ENCODE results near the gene NUAK1. TPM values are rescaled to one million over a fixed set of nuclear protein-coding genes. Genes with fewer than 3 reads are reported as not detected.

NUAK1 gene
- total RNA-seq, 1 experiment from 2014 or later = 7.9 TPM

DNA sequence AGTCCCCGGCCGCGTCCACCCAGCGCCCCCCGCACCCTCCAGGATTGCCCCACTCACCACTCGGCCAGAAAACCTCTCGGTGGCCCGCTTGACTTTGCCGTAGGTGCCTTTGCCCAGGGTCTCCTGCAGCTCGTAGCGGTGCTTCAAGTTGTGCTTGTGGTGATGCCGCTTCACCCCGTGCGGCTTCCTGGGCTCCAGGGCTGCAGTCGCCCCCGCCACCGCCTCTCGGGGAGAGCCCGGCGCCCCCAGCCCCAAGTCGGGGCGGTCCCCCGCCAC is 459 bp downstream of the NUAK1 start:
- peak in 1 of 2 experiments; percentile 7 for DNase-seq
- POLR2A ChIA-PET (ENCODE audit: unreplicated experiment) = interaction anchor here (0.6 kb wide), 1 partner anchor 33 kb away, joined by 4 read pairs; no protein-coding TSS in a partner anchor
- H4K20me1 ChIP-seq (ENCODE audit: insufficient read depth) = no peaks in the 10 kb centered on the region
- peaks cover 62% of the 10 kb centered on the region for H3K4me1 ChIP-seq (replicated peaks; ENCODE audit: insufficient read depth)
- H3K9me3 ChIP-seq (ENCODE audit: insufficient read depth, low read depth) = no peaks in the 10 kb centered on the region
- H3K4me3 ChIP-seq = peak overlapping the region; percentile 78
- peaks cover 9% of the 10 kb centered on the region; the same call in 1 of the 2 replicates for H3F3A ChIP-seq (ENCODE audit: insufficient read depth, low read depth)
- no peak for TF ChIP-seq EZH2 (IDR thresholded peaks at IDR 0.05; ENCODE audit: low read depth)
- TF ChIP-seq, protein P1, sequence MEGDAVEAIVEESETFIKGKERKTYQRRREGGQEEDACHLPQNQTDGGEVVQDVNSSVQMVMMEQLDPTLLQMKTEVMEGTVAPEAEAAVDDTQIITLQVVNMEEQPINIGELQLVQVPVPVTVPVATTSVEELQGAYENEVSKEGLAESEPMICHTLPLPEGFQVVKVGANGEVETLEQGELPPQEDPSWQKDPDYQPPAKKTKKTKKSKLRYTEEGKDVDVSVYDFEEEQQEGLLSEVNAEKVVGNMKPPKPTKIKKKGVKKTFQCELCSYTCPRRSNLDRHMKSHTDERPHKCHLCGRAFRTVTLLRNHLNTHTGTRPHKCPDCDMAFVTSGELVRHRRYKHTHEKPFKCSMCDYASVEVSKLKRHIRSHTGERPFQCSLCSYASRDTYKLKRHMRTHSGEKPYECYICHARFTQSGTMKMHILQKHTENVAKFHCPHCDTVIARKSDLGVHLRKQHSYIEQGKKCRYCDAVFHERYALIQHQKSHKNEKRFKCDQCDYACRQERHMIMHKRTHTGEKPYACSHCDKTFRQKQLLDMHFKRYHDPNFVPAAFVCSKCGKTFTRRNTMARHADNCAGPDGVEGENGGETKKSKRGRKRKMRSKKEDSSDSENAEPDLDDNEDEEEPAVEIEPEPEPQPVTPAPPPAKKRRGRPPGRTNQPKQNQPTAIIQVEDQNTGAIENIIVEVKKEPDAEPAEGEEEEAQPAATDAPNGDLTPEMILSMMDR (conservative IDR thresholded peaks at IDR 0.05) = no peak
- H3K27me3 ChIP-seq (ENCODE audit: insufficient read depth, low read depth) = no peaks in the 10 kb centered on the region
- no peaks in the 10 kb centered on the region for H3K36me3 ChIP-seq (ENCODE audit: low read depth)
- H3K79me2 ChIP-seq (ENCODE audit: low read depth) = peaks cover 84% of the 10 kb centered on the region
- H2AFZ ChIP-seq = peak overlapping the region; percentile 93; the same call in 1 of the 2 replicates
- BruUV-seq (replicated peaks) = no TSS peak
- no peaks in the 10 kb centered on the region for H3K9me2 ChIP-seq (ENCODE audit: insufficient read depth)
- H3K4me2 ChIP-seq = peak overlapping the region; percentile 80
- intact Hi-C loops (cut with micrococcal nuclease; ENCODE audit: unreplicated experiment) = loop anchor here (5.0 to 10.0 kb wide), 4 partner anchors 69 to 431 kb away; partner anchors contain the start of gene TCP11L2
- CTCF ChIA-PET = interaction anchor here (1.0 to 1.6 kb wide), 2 partner anchors 11 to 85 kb away, joined by 4 to 13 read pairs; no protein-coding TSS in a partner anchor
- no peak overlapping the region for H3K27ac ChIP-seq

DNA sequence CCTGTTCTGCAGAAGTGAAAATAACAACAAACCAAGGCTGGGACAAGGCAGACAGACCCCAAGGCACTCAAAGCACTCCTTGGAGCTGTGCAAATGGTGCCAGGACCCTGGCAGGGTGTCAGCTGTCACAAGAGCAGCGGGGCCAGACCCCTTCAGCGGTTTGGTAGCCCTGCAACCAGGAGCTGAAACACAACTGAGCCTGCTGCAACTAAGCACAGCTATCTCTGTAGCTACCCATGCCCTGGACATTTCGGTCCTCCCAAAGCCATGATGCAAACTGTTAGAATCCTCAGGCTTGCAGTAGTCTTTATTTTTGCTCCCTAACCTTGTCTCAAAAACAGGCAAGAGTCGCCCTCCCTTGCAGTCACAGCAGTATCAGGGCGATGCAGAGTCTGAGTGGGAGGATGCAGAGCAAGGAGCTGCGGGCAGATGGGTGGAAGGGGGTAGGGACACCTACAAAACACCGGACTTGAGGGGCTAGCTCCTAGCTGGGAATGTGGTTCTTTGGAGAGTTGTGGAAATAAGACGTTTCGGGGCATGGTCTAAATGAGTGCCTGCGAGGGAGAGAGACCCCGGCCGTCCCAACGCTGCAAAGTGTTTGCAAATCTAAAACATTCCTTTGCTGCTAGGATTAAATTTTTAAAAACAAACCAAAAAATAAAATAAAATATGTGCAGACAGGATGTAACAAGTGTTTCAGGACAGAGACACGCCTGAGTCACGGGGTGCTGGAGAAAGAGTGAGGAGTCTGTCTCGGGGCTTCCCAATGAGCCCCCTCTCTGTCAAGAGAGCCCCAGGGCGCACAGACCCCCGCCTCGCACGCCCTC is 1.0 kb downstream of the NUAK1 start:
- BruUV-seq (replicated peaks) = TSS peak; percentile 44
- H3K79me2 ChIP-seq (ENCODE audit: low read depth) = peaks cover 87% of the 10 kb centered on the region
- peak overlapping the region; percentile 78 for H3K4me3 ChIP-seq
- no peaks in the 10 kb centered on the region for H3K27me3 ChIP-seq (ENCODE audit: insufficient read depth, low read depth)
- intact Hi-C loops (cut with micrococcal nuclease; ENCODE audit: unreplicated experiment) = loop anchor here (2.0 to 10.0 kb wide), 5 partner anchors 70 to 430 kb away; partner anchors contain the start of gene TCP11L2
- peak overlapping the region; percentile 93; the same call in 1 of the 2 replicates for H2AFZ ChIP-seq
- H3K4me2 ChIP-seq = peak overlapping the region; percentile 80
- H3K27ac ChIP-seq = no peak overlapping the region
- H3K9me3 ChIP-seq (ENCODE audit: insufficient read depth, low read depth) = no peaks in the 10 kb centered on the region
- TF ChIP-seq, protein P1 (conservative IDR thresholded peaks at IDR 0.05) = no peak
- no peak for TF ChIP-seq EZH2 (IDR thresholded peaks at IDR 0.05; ENCODE audit: low read depth)
- H3K36me3 ChIP-seq (ENCODE audit: low read depth) = no peaks in the 10 kb centered on the region
- ChIA-PET POLR2A (ENCODE audit: unreplicated experiment) (no interaction called here), CTCF (interaction anchor here (1.0 to 1.6 kb wide), 2 partner anchors 11 to 86 kb away, joined by 4 to 13 read pairs; no protein-coding TSS in a partner anchor)
- H4K20me1 ChIP-seq (ENCODE audit: insufficient read depth) = no peaks in the 10 kb centered on the region
- DNase-seq = no peak
- H3F3A ChIP-seq (ENCODE audit: insufficient read depth, low read depth) = peaks cover 10% of the 10 kb centered on the region; the same call in 1 of the 2 replicates
- no peaks in the 10 kb centered on the region for H3K9me2 ChIP-seq (ENCODE audit: insufficient read depth)
- H3K4me1 ChIP-seq (replicated peaks; ENCODE audit: insufficient read depth) = peaks cover 64% of the 10 kb centered on the region

DNA sequence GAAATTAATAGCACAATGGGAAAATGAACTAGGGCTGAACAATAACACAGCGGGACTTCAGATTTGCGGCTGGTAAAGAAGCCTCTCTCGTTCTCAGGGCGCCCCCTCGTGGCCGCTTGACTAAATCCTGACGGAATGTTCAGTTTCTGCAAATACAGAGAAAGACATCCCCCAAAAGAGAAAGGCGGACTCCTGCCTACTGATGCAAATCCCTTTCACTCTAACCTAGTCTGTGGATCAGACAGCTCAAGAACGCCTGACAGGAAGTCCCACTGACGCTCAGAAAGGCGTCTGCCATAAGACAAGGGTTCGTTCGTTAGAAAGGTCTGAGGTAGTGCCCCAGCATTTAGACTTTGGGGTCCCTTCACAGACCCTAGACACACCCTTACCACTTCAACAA is 2.5 kb downstream of the NUAK1 start:
- H4K20me1 ChIP-seq (ENCODE audit: insufficient read depth) = no peaks in the 10 kb centered on the region
- POLR2A ChIA-PET (ENCODE audit: unreplicated experiment) = interaction anchor here (0.6 kb wide), 2 partner anchors 106 to 910 kb away, joined by 3 read pairs; no protein-coding TSS in a partner anchor
- H3F3A ChIP-seq (ENCODE audit: insufficient read depth, low read depth) = peaks cover 10% of the 10 kb centered on the region; the same call in 1 of the 2 replicates
- no peaks in the 10 kb centered on the region for H3K36me3 ChIP-seq (ENCODE audit: low read depth)
- peak overlapping the region; percentile 11; the same call in 1 of the 2 replicates for H3K27ac ChIP-seq
- intact Hi-C loops (cut with micrococcal nuclease; ENCODE audit: unreplicated experiment) = loop anchor here (1.0 to 10.0 kb wide), 7 partner anchors 71 to 716 kb away; partner anchors contain the start of gene TCP11L2
- peaks cover 92% of the 10 kb centered on the region for H3K79me2 ChIP-seq (ENCODE audit: low read depth)
- CTCF ChIA-PET = interaction anchor here (1.0 to 1.6 kb wide), 4 partner anchors 13 to 715 kb away, joined by 3 to 6 read pairs (median 5); no protein-coding TSS in a partner anchor
- BruUV-seq (replicated peaks) = no TSS peak
- H3K4me2 ChIP-seq = peak overlapping the region; percentile 80
- no peaks in the 10 kb centered on the region for H3K9me2 ChIP-seq (ENCODE audit: insufficient read depth)
- no peak for TF ChIP-seq EZH2 (IDR thresholded peaks at IDR 0.05; ENCODE audit: low read depth)
- TF ChIP-seq, protein P1 (conservative IDR thresholded peaks at IDR 0.05) = peak; percentile 96
- no peaks in the 10 kb centered on the region for H3K9me3 ChIP-seq (ENCODE audit: insufficient read depth, low read depth)
- peaks cover 69% of the 10 kb centered on the region for H3K4me1 ChIP-seq (replicated peaks; ENCODE audit: insufficient read depth)
- peak overlapping the region; percentile 49; the same call in 1 of the 2 replicates for H2AFZ ChIP-seq
- peak overlapping the region; percentile 78 for H3K4me3 ChIP-seq
- peak; percentile 76 to 79 for DNase-seq
- no peaks in the 10 kb centered on the region for H3K27me3 ChIP-seq (ENCODE audit: insufficient read depth, low read depth)
